ENCODE results near the gene HOXC5. TPM values are rescaled to one million over a fixed set of nuclear protein-coding genes. Genes with fewer than 3 reads are reported as not detected.
"Not testable (repeated sequence)": the region's sequence is repeated elsewhere in the genome, so short reads cannot be mapped to it uniquely, and the experiment has no call there.

Gene HOXC5
- total RNA-seq, 1 donor from 2014 or later, result not detected

DNA sequence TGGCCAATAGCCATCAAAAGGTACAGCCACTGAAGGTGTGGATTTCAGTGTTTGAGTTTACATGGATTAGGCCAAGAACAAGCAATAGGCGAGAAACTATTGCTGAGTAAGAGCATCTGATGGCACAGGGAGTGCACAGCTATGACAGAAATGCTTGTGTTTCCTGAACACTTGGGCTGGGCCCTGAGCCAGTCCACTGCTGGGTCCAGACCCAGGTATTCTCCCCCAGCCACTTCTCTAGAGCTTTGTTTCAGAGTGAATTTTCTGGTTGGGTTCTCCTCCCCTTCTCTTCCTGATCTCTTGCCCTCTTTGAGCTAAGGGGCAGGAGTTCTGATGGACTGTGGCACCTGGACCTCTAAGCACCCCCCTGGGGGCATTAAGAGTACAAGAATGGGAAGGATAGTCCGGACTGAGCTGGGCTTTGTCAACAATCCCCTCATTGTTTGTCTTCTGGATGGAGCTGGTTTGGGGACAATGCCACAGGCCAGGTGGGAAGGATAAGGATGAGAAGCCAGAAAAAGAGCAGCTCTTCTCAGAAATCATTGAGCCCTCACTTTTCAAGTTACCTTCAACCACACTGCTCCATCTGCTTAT is 8.3 kb downstream of the HOXC5 start:
- H3K4me1 Mint-ChIP-seq (ENCODE audit: unreplicated experiment), result peaks cover 8% of the 10 kb centered on the region

DNA sequence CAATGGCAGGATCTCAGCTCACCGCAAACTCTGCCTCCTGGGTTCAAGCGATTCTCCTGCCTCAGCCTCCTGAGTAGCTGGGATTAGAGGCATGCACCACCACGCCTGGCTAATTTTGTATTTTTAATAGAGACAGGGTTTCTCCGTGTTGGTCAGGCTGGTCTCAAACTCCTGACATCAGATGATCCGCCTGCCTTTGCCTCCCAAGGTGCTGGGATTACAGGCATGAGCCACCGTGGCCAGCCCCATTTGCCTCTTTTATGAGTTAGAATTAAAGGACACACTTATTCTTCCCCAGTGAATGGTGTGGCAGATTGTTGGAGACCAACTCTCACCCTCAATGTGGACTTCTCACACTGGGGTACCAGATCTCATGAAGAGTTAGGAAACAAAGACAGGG is 9.2 kb downstream of the HOXC5 start:
- H3K9me3 Mint-ChIP-seq (ENCODE audit: unreplicated experiment); H3K27ac Mint-ChIP-seq (ENCODE audit: unreplicated experiment): not testable (repeated sequence)

More for the DNA sequence above, 8.3 kb downstream of the HOXC5 start:
- H3K27ac Mint-ChIP-seq (ENCODE audit: unreplicated experiment), result no peak overlapping the region
- peaks cover 63% of the 10 kb centered on the region for H3K27me3 Mint-ChIP-seq (ENCODE audit: unreplicated experiment)
- no peak for DNase-seq (ENCODE audit: low spot score)
- peaks cover 7% of the 10 kb centered on the region for H3K36me3 Mint-ChIP-seq (ENCODE audit: low read depth, unreplicated experiment)
- TF ChIP-seq, protein P1, sequence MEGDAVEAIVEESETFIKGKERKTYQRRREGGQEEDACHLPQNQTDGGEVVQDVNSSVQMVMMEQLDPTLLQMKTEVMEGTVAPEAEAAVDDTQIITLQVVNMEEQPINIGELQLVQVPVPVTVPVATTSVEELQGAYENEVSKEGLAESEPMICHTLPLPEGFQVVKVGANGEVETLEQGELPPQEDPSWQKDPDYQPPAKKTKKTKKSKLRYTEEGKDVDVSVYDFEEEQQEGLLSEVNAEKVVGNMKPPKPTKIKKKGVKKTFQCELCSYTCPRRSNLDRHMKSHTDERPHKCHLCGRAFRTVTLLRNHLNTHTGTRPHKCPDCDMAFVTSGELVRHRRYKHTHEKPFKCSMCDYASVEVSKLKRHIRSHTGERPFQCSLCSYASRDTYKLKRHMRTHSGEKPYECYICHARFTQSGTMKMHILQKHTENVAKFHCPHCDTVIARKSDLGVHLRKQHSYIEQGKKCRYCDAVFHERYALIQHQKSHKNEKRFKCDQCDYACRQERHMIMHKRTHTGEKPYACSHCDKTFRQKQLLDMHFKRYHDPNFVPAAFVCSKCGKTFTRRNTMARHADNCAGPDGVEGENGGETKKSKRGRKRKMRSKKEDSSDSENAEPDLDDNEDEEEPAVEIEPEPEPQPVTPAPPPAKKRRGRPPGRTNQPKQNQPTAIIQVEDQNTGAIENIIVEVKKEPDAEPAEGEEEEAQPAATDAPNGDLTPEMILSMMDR (IDR thresholded peaks at IDR 0.05; ENCODE audit: unreplicated experiment), result no peak
- no peak overlapping the region for H3K4me3 Mint-ChIP-seq (ENCODE audit: unreplicated experiment)
- no peaks in the 10 kb centered on the region for H3K9me3 Mint-ChIP-seq (ENCODE audit: unreplicated experiment)

DNA sequence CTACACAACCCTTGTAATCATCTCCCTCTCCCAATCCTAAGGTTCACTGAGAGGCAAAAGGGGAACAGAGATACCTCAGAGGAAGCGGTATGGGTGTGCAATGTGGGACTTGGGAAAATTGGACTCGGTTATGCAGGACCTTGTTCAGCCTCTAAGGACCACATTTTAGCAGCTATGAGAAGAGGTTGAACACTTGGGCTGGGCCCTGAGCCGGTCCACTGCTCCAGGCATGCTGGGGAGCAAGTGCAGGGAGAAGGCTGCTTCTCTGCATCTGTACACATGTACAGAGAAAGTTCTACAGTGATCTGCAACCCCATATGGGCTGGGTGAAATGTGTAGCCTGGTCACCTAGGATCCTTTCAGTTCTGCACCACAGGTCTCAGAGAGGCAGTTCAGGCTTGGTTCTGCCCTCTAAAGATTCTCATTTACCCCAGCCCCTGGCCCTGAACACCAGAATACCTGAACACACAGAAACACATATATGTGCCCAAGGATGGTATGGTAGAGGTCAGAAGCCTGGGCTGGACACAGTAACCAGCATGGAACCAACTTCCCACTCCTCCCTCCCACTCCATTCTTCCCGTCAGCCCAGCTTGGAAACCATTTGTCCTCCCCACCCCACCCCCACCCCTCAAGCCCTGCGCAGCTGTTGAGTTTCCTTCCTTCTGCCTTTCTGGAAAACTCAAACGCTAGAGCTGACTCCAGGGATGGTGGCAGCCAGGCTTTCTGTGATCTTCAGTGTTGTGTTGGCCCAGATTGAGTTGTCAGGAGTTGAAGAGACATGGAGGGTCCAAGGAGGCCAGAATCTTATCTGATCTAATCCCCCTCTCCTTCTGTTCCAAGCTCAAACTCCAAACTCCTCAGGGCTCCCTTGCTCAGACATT is 10.4 kb downstream of the HOXC5 start:
- no peaks in the 10 kb centered on the region for H3K9me3 Mint-ChIP-seq (ENCODE audit: unreplicated experiment)
- TF ChIP-seq, protein P1 (IDR thresholded peaks at IDR 0.05; ENCODE audit: unreplicated experiment), result no peak
- peaks cover 8% of the 10 kb centered on the region for H3K4me1 Mint-ChIP-seq (ENCODE audit: unreplicated experiment)
- H3K4me3 Mint-ChIP-seq (ENCODE audit: unreplicated experiment), result no peak overlapping the region
- no peak overlapping the region for H3K27ac Mint-ChIP-seq (ENCODE audit: unreplicated experiment)
- no peak for DNase-seq (ENCODE audit: low spot score)
- H3K27me3 Mint-ChIP-seq (ENCODE audit: unreplicated experiment), result peaks cover 59% of the 10 kb centered on the region
- H3K36me3 Mint-ChIP-seq (ENCODE audit: low read depth, unreplicated experiment), result peaks cover 7% of the 10 kb centered on the region

More for the DNA sequence above, 9.2 kb downstream of the HOXC5 start:
- not testable (repeated sequence) for H3K4me1 Mint-ChIP-seq (ENCODE audit: unreplicated experiment); H3K36me3 Mint-ChIP-seq (ENCODE audit: low read depth, unreplicated experiment); H3K4me3 Mint-ChIP-seq (ENCODE audit: unreplicated experiment); DNase-seq (ENCODE audit: low spot score)
- peaks cover 60% of the 10 kb centered on the region for H3K27me3 Mint-ChIP-seq (ENCODE audit: unreplicated experiment)

DNA sequence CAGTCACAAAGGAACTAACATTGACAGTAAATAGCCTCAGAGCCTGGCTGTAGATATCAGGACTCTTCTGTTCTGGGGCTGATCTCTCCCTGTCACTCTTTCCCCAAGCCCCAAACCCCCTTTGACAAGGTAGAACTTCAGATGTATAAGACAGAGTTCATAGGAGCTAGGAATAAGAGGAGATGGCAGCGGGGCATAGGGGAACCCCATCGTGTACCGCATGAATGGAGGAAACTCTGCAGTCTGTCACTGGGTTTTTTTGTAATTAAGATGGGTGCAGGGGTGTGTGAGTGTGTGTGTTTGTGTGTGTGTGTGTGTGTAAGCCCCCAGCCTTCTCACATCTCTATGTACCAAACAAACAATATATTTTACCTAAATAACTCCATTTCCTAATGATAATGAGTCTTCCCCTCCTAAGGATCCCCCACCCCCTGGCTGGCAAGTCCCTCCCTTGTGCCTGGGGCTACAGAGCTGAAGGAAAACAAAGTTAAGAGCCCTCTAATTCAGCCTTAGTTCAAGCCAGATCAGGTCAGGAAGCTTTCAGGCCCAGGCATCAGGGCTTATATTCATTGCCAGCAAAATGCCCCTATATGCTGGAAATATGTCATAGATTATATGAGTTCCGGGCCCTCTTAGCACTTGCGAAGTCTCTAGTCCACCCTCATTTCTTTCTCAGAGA is 11.7 kb downstream of the HOXC5 start:
- no peak for DNase-seq (ENCODE audit: low spot score)
- H3K4me1 Mint-ChIP-seq (ENCODE audit: unreplicated experiment), result peaks cover 8% of the 10 kb centered on the region
- H3K4me3 Mint-ChIP-seq (ENCODE audit: unreplicated experiment), result no peak overlapping the region
- peaks cover 56% of the 10 kb centered on the region for H3K27me3 Mint-ChIP-seq (ENCODE audit: unreplicated experiment)
- TF ChIP-seq, protein P1 (IDR thresholded peaks at IDR 0.05; ENCODE audit: unreplicated experiment), result no peak
- no peak overlapping the region for H3K27ac Mint-ChIP-seq (ENCODE audit: unreplicated experiment)
- no peaks in the 10 kb centered on the region for H3K9me3 Mint-ChIP-seq (ENCODE audit: unreplicated experiment)
- H3K36me3 Mint-ChIP-seq (ENCODE audit: low read depth, unreplicated experiment), result peaks cover 7% of the 10 kb centered on the region

- Mint-ChIP-seq H3K4me1 (ENCODE audit: unreplicated experiment) (peaks cover 8% of the 10 kb centered on the region), H3K36me3 (ENCODE audit: low read depth, unreplicated experiment) (peaks cover 6% of the 10 kb centered on the region), H3K9me3 (ENCODE audit: unreplicated experiment) (no peaks in the 10 kb centered on the region), H3K27ac (ENCODE audit: unreplicated experiment) (no peak overlapping the region), H3K27me3 (ENCODE audit: unreplicated experiment) (peaks cover 58% of the 10 kb centered on the region), H3K4me3 (ENCODE audit: unreplicated experiment) (no peak overlapping the region)
- TF ChIP-seq, protein P1 (IDR thresholded peaks at IDR 0.05; ENCODE audit: unreplicated experiment), result no peak
- DNase-seq (ENCODE audit: low spot score), result no peak
These were observed 12.6 kb downstream of the HOXC5 start for GRCh38 chr12:54045401-54045800.
